22Rv1 (cell line): ENCODE results near the gene TAS2R5.
A peak's percentile ranks its signal among the peaks of the same experiment; 100 is the strongest.

Experiments used
- ZFX ChIP-seq: fragments of 450-650 bp; IDR thresholded peaks from 2 replicates; pipeline ENCODE4 v1.6.1; 2017; ENCODE audit warnings: antibody characterized with exemption, borderline replicate concordance
- TF ChIP-seq, protein P1 (sequence below): fragments of 450-650 bp; IDR thresholded peaks from 2 replicates; pipeline ENCODE4 v1.5.1; 2017; ENCODE audit warnings: mild to moderate bottlenecking

- TF ChIP-seq, protein P1, sequence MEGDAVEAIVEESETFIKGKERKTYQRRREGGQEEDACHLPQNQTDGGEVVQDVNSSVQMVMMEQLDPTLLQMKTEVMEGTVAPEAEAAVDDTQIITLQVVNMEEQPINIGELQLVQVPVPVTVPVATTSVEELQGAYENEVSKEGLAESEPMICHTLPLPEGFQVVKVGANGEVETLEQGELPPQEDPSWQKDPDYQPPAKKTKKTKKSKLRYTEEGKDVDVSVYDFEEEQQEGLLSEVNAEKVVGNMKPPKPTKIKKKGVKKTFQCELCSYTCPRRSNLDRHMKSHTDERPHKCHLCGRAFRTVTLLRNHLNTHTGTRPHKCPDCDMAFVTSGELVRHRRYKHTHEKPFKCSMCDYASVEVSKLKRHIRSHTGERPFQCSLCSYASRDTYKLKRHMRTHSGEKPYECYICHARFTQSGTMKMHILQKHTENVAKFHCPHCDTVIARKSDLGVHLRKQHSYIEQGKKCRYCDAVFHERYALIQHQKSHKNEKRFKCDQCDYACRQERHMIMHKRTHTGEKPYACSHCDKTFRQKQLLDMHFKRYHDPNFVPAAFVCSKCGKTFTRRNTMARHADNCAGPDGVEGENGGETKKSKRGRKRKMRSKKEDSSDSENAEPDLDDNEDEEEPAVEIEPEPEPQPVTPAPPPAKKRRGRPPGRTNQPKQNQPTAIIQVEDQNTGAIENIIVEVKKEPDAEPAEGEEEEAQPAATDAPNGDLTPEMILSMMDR, result peak; percentile 76
- TF ChIP-seq ZFX, result no peak
Measured at GRCh38 chr7:141754939-141755338, 35.1 kb upstream of the TAS2R5 start.
